Ammon's horn (tissue), 1 donor: ENCODE results near the gene G6PC1.
"Not testable (repeated sequence)": the region's sequence is repeated elsewhere in the genome, so short reads cannot be mapped to it uniquely, and the experiment has no call there.

ENCODE experiments used
- DNase-seq: peaks from one replicate; pipeline ENCODE4 v3.0.0-alpha.2; 2016; ENCODE audit warnings: low spot score

The G6PC1 gene

GRCh38 chr17:42900460-42901331, at the start of gene G6PC1:
G6PC1 (plus strand) TSS chr17:42900799; CDS start chr17:42900877, 78 bp downstream.
- DNase-seq: no peak

- no peak for DNase-seq
Measured at GRCh38 chr17:42850954-42851353, 49.6 kb upstream of the G6PC1 start, which contains the start of gene AOC3. AOC3 (plus strand) TSS chr17:42851199; CDS start chr17:42851344, 145 bp downstream.

- DNase-seq: not testable (repeated sequence)
Measured at GRCh38 chr17:42851371-42852240, 49.0 kb upstream of the G6PC1 start.

- no peak for DNase-seq
Measured at GRCh38 chr17:42852351-42852750, 48.2 kb upstream of the G6PC1 start.

DNA sequence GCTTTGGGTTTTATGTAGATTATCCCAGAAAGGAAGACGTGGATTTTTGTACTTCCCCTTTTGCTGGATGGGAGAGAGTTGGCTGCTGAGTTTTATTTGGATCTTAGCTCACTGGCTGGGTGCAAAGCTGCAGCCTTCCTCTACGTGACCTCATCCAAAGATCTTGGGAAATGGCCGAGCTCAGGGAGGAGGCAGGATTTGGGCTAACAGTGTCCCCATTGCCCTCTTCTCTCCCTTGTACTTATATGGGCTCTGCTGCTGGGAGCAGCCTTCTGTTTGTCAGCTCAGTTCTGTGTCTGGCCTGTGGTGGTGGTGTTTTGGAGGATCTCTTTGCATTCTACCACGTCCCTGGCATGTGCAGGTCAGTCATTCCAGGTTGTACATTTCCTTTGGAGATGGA, 47.6 kb upstream of the G6PC1 start:
- no peak for DNase-seq

DNA sequence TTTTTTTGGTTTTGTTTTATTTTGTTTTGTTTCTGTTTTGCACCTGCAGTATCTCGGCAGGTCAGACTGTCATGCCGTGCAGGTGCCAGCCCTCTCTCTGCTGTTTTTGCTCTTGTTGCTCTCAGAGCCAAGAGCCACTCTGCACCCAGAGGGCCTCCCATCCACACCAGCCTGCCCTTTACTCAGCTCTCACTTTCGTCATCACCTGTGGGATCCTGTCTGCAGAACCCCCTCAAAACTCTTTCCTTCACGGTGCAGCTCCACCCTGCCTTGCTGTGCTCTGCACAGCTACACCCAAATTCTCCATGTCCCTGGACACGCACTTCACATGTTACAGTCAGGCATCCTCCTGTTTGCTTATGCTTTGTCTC, 47.0 kb upstream of the G6PC1 start:
- DNase-seq: no peak

DNA sequence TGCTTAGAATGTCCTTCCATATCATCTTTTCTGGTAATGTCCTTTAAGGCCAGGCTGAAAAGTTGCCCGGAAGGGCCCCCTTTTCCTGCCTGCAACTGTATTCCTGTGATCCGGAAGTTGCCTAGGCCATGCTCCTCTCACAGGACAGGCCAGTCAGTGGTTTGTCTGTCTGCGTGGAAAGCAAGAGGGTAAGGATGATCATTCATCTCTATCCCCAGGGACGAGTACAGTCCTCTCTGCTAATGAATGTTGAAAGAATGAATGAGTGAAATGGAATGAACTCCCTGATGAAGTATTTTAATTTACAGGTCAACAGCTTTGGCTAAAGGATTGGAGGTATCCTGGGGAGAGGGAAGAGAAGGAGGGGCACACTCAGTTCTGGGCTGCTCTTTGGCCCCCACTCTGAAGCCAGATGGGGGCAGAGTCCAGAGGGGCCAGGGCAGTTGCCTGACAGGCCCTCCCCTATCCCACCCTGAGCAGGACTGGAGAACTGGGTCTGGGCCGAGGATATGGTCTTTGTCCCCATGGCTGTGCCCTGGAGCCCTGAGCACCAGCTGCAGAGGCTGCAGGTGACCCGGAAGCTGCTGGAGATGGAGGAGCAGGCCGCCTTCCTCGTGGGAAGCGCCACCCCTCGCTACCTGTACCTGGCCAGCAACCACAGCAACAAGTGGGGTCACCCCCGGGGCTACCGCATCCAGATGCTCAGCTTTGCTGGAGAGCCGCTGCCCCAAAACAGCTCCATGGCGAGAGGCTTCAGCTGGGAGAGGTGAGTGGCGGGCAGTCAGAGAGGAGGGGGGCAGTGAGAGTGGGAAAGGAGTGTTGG, 46.4 kb upstream of the G6PC1 start:
- DNase-seq: no peak

DNA sequence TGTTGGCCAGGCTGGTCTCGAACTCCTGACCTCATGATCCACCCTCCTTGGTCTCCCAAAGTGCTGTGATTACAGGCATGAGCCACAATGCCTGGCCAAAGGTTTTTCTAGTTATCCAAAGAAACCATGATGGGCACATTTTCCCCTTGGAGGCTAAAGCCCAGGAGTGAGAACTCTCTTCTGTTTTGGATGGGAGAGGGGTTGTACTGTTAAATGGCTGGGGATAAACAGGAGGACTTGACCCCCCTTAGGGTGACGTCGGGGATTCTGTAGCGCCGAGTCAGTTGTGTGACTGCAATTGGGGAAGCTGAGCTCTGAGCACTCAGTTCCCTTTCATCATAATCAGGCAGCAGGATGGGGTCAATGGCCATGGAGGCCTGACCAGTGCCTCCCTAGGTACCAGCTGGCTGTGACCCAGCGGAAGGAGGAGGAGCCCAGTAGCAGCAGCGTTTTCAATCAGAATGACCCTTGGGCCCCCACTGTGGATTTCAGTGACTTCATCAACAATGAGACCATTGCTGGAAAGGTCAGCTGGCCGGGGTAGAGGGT, 45.5 kb upstream of the G6PC1 start:
- no peak for DNase-seq

DNA sequence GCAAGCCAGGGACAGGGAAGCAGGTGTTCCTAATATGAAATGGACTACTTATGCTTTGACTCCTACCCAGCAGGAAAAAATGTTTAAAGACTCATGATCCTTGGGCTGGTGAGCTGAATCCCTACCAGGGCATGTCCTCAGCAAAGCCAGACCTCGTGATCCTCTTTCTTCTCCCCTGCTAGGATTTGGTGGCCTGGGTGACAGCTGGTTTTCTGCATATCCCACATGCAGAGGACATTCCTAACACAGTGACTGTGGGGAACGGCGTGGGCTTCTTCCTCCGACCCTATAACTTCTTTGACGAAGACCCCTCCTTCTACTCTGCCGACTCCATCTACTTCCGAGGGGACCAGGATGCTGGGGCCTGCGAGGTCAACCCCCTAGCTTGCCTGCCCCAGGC, 44.5 kb upstream of the G6PC1 start:
- DNase-seq: not testable (repeated sequence)

- not testable (repeated sequence) for DNase-seq
Measured at GRCh38 chr17:42856516-42856915, 44.1 kb upstream of the G6PC1 start.

GRCh38 chr17:42857389-42857788, 43.2 kb upstream of the G6PC1 start:
- no peak for DNase-seq

- no peak for DNase-seq
Measured at GRCh38 chr17:42865638-42866094, 34.9 kb upstream of the G6PC1 start.

GRCh38 chr17:42866216-42866615, 34.4 kb upstream of the G6PC1 start:
- DNase-seq: no peak

- DNase-seq: no peak
Measured at GRCh38 chr17:42866631-42867575, 33.7 kb upstream of the G6PC1 start.

- DNase-seq: not testable (repeated sequence)
Measured at GRCh38 chr17:42867694-42868261, 32.8 kb upstream of the G6PC1 start.

DNA sequence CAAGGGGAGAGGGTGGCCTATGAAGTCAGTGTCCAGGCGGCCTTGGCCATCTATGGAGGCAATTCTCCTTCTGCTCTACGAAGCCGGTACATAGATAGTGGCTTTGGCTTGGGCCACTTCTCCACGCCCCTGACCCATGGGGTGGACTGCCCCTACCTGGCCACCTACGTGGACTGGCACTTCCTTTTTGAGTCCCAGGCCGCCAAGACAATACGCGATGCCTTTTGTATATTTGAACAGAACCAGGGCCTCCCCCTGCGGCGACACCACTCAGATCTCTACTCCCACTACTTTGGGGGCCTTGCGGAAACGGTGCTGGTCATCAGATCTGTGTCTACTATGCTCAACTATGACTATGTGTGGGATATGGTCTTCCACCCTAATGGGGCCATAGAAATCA, 32.3 kb upstream of the G6PC1 start:
- no peak for DNase-seq

DNA sequence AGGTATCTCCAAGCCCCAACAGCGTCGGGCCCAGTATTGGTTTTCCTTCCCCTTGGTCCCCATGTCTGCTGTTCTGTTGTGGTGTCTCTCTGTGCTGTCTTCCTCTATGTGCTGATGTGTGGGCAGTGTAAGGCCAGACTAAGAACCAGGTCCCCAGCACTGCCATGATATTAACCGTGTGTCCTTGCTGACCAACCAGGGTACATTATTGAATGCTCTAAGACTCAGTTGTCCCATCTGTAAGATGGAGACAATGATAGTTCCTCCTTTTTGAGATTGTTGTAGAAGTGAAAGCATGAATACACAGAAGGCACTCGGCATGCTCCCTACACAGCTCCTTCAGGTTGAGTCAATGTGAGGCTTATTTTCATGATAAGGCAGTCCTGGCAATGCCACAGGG, 29.0 kb upstream of the G6PC1 start:
- no peak for DNase-seq

GRCh38 chr17:42872251-42872965, 28.2 kb upstream of the G6PC1 start:
- no peak for DNase-seq

GRCh38 chr17:42873315-42873714, 27.3 kb upstream of the G6PC1 start:
- DNase-seq: no peak
